Activated CD8-positive, alpha-beta T cell treated with anti-CD3 and anti-CD28 coated beads, Interleukin-2, amount 10 ng/mL, durations not matched to agents 7 days and 5 days (primary cell): ENCODE measurements around the gene ATP2C1. TPM values are rescaled to one million over a fixed set of nuclear protein-coding genes. Genes with fewer than 3 reads are reported as not detected.

ENCODE experiments used
- ATAC-seq: fragments of 150-1000 bp; cut with Tn5 transposase; one replicate; pipeline ENCODE4 v1.10.0; 2021; ENCODE audit warnings: moderate library complexity
- CTCF ChIA-PET: fragments of 350-600 bp; sonication (Branson Sonifier 250); formaldehyde crosslinking; loops from one replicate; lab custom pipeline; 2021; ENCODE audit warnings: antibody characterized with exemption; lab: Charles Lee
- POLR2A ChIA-PET: fragments of 350-600 bp; sonication (Branson Sonifier 250); formaldehyde crosslinking; loops from one replicate; lab custom pipeline; 2021; ENCODE audit warnings: antibody characterized with exemption; lab: Charles Lee
- DNase-seq: peaks from one replicate; pipeline ENCODE4 v3.0.0-alpha.2; 2020
- H3K27ac Mint-ChIP-seq: one replicate; pipeline ENCODE4 v1.8.0; 2021; ENCODE audit warnings: mild to moderate bottlenecking, mixed read lengths
- H3K27me3 Mint-ChIP-seq: one replicate; pipeline ENCODE4 v1.8.0; 2021; ENCODE audit warnings: low read depth, mixed read lengths
- H3K36me3 Mint-ChIP-seq: one replicate; pipeline ENCODE4 v1.8.0; 2021; ENCODE audit warnings: low read depth, mixed read lengths
- H3K4me1 Mint-ChIP-seq: one replicate; pipeline ENCODE4 v1.8.0; 2021; ENCODE audit warnings: low read depth, mixed read lengths
- H3K4me3 Mint-ChIP-seq: one replicate; pipeline ENCODE4 v1.8.0; 2021; ENCODE audit warnings: mild to moderate bottlenecking, mixed read lengths
- H3K9me3 Mint-ChIP-seq: one replicate; pipeline ENCODE4 v1.8.0; 2022; ENCODE audit warnings: mixed read lengths; ENCODE audit not compliant: insufficient read depth
- total RNA-seq, 2 experiments: library from RNA; stranded (reverse); gene quantifications; one replicate each; pipeline ENCODE4 v1.2.3, GENCODE V29; 2021

ATP2C1 gene
- total RNA-seq, 2 experiments from 2014 or later, result 45.5 to 52.7 TPM

- no peaks in the 10 kb centered on the region for H3K27me3 Mint-ChIP-seq
- H3K36me3 Mint-ChIP-seq, result peaks cover 63% of the 10 kb centered on the region
- H3K9me3 Mint-ChIP-seq, result peaks cover 9% of the 10 kb centered on the region
- no peak for DNase-seq
- no peak overlapping the region for H3K4me3 Mint-ChIP-seq
- ChIA-PET CTCF (no interaction called here), POLR2A (no interaction called here)
- peaks cover 5% of the 10 kb centered on the region for H3K4me1 Mint-ChIP-seq
- no peak overlapping the region for H3K27ac Mint-ChIP-seq
- ATAC-seq, result no peak
Observed at GRCh38 chr3:130946882-130947281, 53.0 kb downstream of the ATP2C1 start.

GRCh38 chr3:130948001-130948773, 54.3 kb downstream of the ATP2C1 start:
- Mint-ChIP-seq H3K4me1 (peaks cover 5% of the 10 kb centered on the region), H3K27ac (no peak overlapping the region), H3K27me3 (no peaks in the 10 kb centered on the region), H3K4me3 (no peak overlapping the region), H3K9me3 (peaks cover 9% of the 10 kb centered on the region), H3K36me3 (peaks cover 58% of the 10 kb centered on the region)
- ChIA-PET POLR2A (no interaction called here), CTCF (interaction anchor here (1.1 kb wide), 1 partner anchor 55 kb away, joined by 4 read pairs; the partner anchor contains the start of gene ATP2C1)
- no peak for DNase-seq
- no peak for ATAC-seq

DNA sequence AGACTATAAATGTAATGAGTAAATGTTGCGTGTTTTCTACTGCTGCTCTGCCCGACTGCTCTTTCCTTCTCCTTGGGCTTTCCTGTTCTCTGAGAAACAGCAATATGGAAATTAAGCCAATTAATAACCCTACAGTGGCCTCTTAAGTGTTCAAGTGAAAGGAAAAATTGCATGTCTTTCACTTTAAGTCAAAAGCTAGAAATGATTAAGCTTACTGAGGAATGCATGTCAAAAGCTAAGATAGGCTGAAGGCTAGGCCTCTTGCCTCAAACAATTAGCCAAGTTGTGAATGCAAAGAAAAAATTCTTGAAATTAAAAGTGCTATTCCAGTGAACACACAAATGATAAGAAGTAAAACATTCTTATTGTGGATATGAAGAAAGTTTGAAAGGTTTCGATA, 55.0 kb downstream of the ATP2C1 start:
- ATAC-seq (no peak), DNase-seq (no peak)
- H3K4me3 Mint-ChIP-seq, result no peak overlapping the region
- no peak overlapping the region for H3K27ac Mint-ChIP-seq
- ChIA-PET CTCF (no interaction called here), POLR2A (interaction anchor here (1.0 to 1.1 kb wide), 2 partner anchors 55 to 78 kb away, joined by 3 read pairs; partner anchors contain the start of genes ASTE1, ATP2C1 and NEK11)
- H3K9me3 Mint-ChIP-seq, result peaks cover 9% of the 10 kb centered on the region
- peaks cover 5% of the 10 kb centered on the region for H3K4me1 Mint-ChIP-seq
- no peaks in the 10 kb centered on the region for H3K27me3 Mint-ChIP-seq
- peaks cover 53% of the 10 kb centered on the region for H3K36me3 Mint-ChIP-seq

GRCh38 chr3:130950124-130950523, 56.2 kb downstream of the ATP2C1 start:
- Mint-ChIP-seq H3K9me3 (peaks cover 9% of the 10 kb centered on the region), H3K27ac (no peak overlapping the region), H3K27me3 (no peaks in the 10 kb centered on the region), H3K36me3 (peaks cover 51% of the 10 kb centered on the region), H3K4me3 (no peak overlapping the region), H3K4me1 (peaks cover 5% of the 10 kb centered on the region)
- POLR2A ChIA-PET, result interaction anchor here (1.1 kb wide), 1 partner anchor 56 kb away, joined by 3 read pairs; the partner anchor contains the start of gene ATP2C1
- DNase-seq (no peak), ATAC-seq (no peak)
- CTCF ChIA-PET, result no interaction called here

DNA sequence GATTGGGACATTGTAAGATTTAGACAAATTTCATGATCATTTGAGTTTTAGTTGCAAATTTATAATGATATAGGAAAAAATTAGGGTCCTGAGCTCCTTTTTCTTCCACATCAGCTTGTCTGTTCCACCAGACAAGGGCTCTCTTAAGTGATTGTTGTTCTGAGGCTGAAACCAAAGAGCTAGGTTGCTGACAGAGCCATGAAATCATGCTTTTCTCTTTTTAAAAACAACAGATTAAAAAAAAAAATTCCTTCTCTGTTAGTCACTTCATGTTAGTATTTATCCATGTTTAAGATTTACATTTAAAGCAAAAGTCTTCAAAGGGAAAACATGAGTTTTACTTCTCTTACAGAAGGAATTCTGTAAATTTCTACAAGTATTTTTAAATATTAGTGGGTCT, 56.8 kb downstream of the ATP2C1 start:
- no peak for ATAC-seq
- no peak overlapping the region for H3K4me3 Mint-ChIP-seq
- POLR2A ChIA-PET, result no interaction called here
- CTCF ChIA-PET, result no interaction called here
- no peak for DNase-seq
- H3K27me3 Mint-ChIP-seq, result no peaks in the 10 kb centered on the region
- H3K4me1 Mint-ChIP-seq, result peaks cover 5% of the 10 kb centered on the region
- peaks cover 9% of the 10 kb centered on the region for H3K9me3 Mint-ChIP-seq
- H3K36me3 Mint-ChIP-seq, result peaks cover 50% of the 10 kb centered on the region
- H3K27ac Mint-ChIP-seq, result no peak overlapping the region

GRCh38 chr3:130955481-130955880, 61.6 kb downstream of the ATP2C1 start:
- CTCF ChIA-PET, result no interaction called here
- ATAC-seq, result no peak
- Mint-ChIP-seq H3K4me1 (no peaks in the 10 kb centered on the region), H3K27me3 (no peaks in the 10 kb centered on the region), H3K27ac (no peak overlapping the region), H3K9me3 (no peaks in the 10 kb centered on the region), H3K36me3 (peaks cover 31% of the 10 kb centered on the region), H3K4me3 (no peak overlapping the region)
- POLR2A ChIA-PET, result no interaction called here
- DNase-seq, result no peak

DNA sequence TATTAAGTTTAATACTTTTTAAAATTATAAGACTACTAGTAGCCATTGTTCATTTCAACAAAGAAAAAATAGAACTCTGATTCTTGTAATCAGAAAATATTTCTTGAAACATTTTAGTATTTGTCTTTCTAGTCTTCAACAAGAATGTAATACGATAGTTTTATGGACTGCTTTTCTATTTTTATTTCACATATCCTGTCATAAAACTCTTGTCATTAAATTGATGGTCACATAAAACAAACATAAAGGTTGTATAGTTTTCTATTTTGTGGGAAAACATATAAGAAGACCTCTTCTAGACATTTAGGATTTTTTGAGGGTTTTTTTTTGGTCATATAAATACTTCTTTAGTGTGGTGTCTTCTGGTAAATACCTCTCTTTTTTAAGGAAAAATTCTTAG, 62.4 kb downstream of the ATP2C1 start:
- ChIA-PET CTCF (no interaction called here), POLR2A (no interaction called here)
- H3K4me1 Mint-ChIP-seq, result no peaks in the 10 kb centered on the region
- ATAC-seq, result no peak
- H3K27ac Mint-ChIP-seq, result no peak overlapping the region
- peaks cover 36% of the 10 kb centered on the region for H3K36me3 Mint-ChIP-seq
- no peak overlapping the region for H3K4me3 Mint-ChIP-seq
- no peak for DNase-seq
- no peaks in the 10 kb centered on the region for H3K27me3 Mint-ChIP-seq
- no peaks in the 10 kb centered on the region for H3K9me3 Mint-ChIP-seq

GRCh38 chr3:130956721-130957120, 62.8 kb downstream of the ATP2C1 start:
- Mint-ChIP-seq H3K4me3 (no peak overlapping the region), H3K27me3 (no peaks in the 10 kb centered on the region), H3K36me3 (peaks cover 36% of the 10 kb centered on the region), H3K4me1 (no peaks in the 10 kb centered on the region), H3K9me3 (no peaks in the 10 kb centered on the region), H3K27ac (no peak overlapping the region)
- DNase-seq, result no peak
- ATAC-seq, result no peak
- CTCF ChIA-PET, result no interaction called here
- POLR2A ChIA-PET, result no interaction called here

- ATAC-seq (no peak), DNase-seq (no peak)
- Mint-ChIP-seq H3K36me3 (peaks cover 37% of the 10 kb centered on the region), H3K4me1 (no peaks in the 10 kb centered on the region), H3K9me3 (no peaks in the 10 kb centered on the region), H3K27ac (no peak overlapping the region), H3K4me3 (no peak overlapping the region), H3K27me3 (no peaks in the 10 kb centered on the region)
- ChIA-PET CTCF (no interaction called here), POLR2A (no interaction called here)
Observed at GRCh38 chr3:130960139-130960795, 66.4 kb downstream of the ATP2C1 start.

- no peak for ATAC-seq
- no peaks in the 10 kb centered on the region for H3K4me1 Mint-ChIP-seq
- POLR2A ChIA-PET, result no interaction called here
- H3K4me3 Mint-ChIP-seq, result no peak overlapping the region
- no peaks in the 10 kb centered on the region for H3K27me3 Mint-ChIP-seq
- no peaks in the 10 kb centered on the region for H3K9me3 Mint-ChIP-seq
- H3K36me3 Mint-ChIP-seq, result peaks cover 35% of the 10 kb centered on the region
- no peak for DNase-seq
- no peak overlapping the region for H3K27ac Mint-ChIP-seq
- CTCF ChIA-PET, result no interaction called here
Observed at GRCh38 chr3:130961458-130961857, 67.6 kb downstream of the ATP2C1 start.

DNA sequence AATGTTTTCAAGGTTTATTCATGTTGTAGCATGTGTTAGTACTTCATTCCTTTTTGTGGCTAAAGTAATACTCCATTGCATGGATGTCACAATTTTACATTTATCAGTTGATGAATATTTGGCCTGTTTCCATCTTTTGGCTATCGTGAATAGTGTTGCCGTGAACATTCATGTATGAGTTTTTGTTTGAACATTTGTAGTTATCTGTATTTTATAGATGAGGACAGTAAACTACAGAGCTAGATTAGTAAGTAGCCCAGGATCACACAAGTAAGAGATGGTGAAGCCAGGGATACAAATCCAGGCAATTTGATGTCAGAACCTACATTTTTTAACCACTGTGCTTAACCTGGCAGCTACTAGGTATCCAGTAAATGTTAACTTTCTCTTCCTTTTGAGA, 69.6 kb downstream of the ATP2C1 start:
- POLR2A ChIA-PET, result no interaction called here
- H3K4me3 Mint-ChIP-seq, result no peak overlapping the region
- CTCF ChIA-PET, result no interaction called here
- H3K4me1 Mint-ChIP-seq, result no peaks in the 10 kb centered on the region
- ATAC-seq (no peak), DNase-seq (no peak)
- H3K36me3 Mint-ChIP-seq, result peaks cover 42% of the 10 kb centered on the region
- H3K9me3 Mint-ChIP-seq, result no peaks in the 10 kb centered on the region
- H3K27ac Mint-ChIP-seq, result no peak overlapping the region
- no peaks in the 10 kb centered on the region for H3K27me3 Mint-ChIP-seq

DNA sequence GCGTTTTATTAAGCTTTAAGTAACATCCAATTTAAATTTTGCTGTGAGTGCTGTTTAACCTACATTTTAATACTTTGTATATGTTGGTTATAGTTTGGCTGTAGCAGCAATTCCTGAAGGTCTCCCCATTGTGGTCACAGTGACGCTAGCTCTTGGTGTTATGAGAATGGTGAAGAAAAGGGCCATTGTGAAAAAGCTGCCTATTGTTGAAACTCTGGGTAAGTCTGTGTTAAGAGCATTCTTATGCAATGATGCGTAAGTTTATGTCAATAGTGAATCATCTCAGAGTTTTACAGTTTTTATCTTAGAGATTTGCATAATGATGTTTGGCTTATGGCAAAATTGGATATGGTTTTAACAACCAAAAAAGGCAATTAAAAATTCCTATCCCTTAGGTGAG, 70.0 kb downstream of the ATP2C1 start:
- Mint-ChIP-seq H3K4me1 (no peaks in the 10 kb centered on the region), H3K36me3 (peaks cover 42% of the 10 kb centered on the region), H3K27ac (no peak overlapping the region), H3K27me3 (no peaks in the 10 kb centered on the region), H3K9me3 (no peaks in the 10 kb centered on the region), H3K4me3 (no peak overlapping the region)
- CTCF ChIA-PET, result no interaction called here
- POLR2A ChIA-PET, result no interaction called here
- DNase-seq (no peak), ATAC-seq (no peak)
